GM21825 (cell line): ENCODE data around the gene FAAH2.
A peak's percentile ranks its signal among the peaks of the same experiment; 100 is the strongest.
"Not testable (repeated sequence)": the region's sequence is repeated elsewhere in the genome, so short reads cannot be mapped to it uniquely, and the experiment has no call there.

Experiments used
- ATAC-seq: cut with Tn5 transposase; IDR thresholded peaks from one replicate; pipeline ENCODE4 v1.9.1; 2021; ENCODE audit warnings: mild to moderate bottlenecking, moderate library complexity; ENCODE audit not compliant: unreplicated experiment

FAAH2 gene

GRCh38 chrX:57286507-57287251, at the start of gene FAAH2:
TSS of gene FAAH2 (plus strand) at chrX:57286706. CDS start at chrX:57286826, 120 bp downstream.
- peak; percentile 95 for ATAC-seq

GRCh38 chrX:57241967-57242366, 44.5 kb upstream of the FAAH2 start:
- no peak for ATAC-seq

- no peak for ATAC-seq
Observed at GRCh38 chrX:57251965-57252364, 34.5 kb upstream of the FAAH2 start.

GRCh38 chrX:57265126-57265525, 21.4 kb upstream of the FAAH2 start:
- no peak for ATAC-seq

GRCh38 chrX:57266275-57266674, 20.2 kb upstream of the FAAH2 start:
- ATAC-seq = no peak

- no peak for ATAC-seq
Observed at GRCh38 chrX:57266871-57267270, 19.6 kb upstream of the FAAH2 start.

- ATAC-seq = no peak
Observed at GRCh38 chrX:57267308-57267707, 19.2 kb upstream of the FAAH2 start.

GRCh38 chrX:57270980-57271379, 15.5 kb upstream of the FAAH2 start:
- no peak for ATAC-seq

GRCh38 chrX:57282568-57282967, 3.9 kb upstream of the FAAH2 start:
- no peak for ATAC-seq

- no peak for ATAC-seq
Observed at GRCh38 chrX:57285001-57285400, 1.5 kb upstream of the FAAH2 start.

GRCh38 chrX:57289089-57289488, 2.6 kb downstream of the FAAH2 start:
- ATAC-seq = no peak

GRCh38 chrX:57294961-57295360, 8.5 kb downstream of the FAAH2 start:
- no peak for ATAC-seq

GRCh38 chrX:57295679-57296078, 9.2 kb downstream of the FAAH2 start:
- not testable (repeated sequence) for ATAC-seq

GRCh38 chrX:57313583-57314215, 27.2 kb downstream of the FAAH2 start:
- ATAC-seq = no peak

GRCh38 chrX:57329008-57329407, 42.5 kb downstream of the FAAH2 start:
- no peak for ATAC-seq

GRCh38 chrX:57335790-57336189, 49.3 kb downstream of the FAAH2 start:
- ATAC-seq = not testable (repeated sequence)

- ATAC-seq = no peak
Observed at GRCh38 chrX:57353472-57354132, 67.1 kb downstream of the FAAH2 start.

GRCh38 chrX:57364145-57364544, 77.6 kb downstream of the FAAH2 start:
- ATAC-seq = no peak

- no peak for ATAC-seq
Observed at GRCh38 chrX:57366430-57366829, 79.9 kb downstream of the FAAH2 start.

GRCh38 chrX:57367649-57368048, 81.1 kb downstream of the FAAH2 start:
- ATAC-seq = no peak

- no peak for ATAC-seq
Observed at GRCh38 chrX:57368158-57368557, 81.7 kb downstream of the FAAH2 start.

- ATAC-seq = no peak
Observed at GRCh38 chrX:57379296-57379695, 92.8 kb downstream of the FAAH2 start.
